A549 (cell line): ENCODE measurements around the gene PKP1.

Experiments
- CBX8 ChIP-seq: fragments of 200-600 bp; sonication (generic); IDR thresholded peaks from 2 replicates; pipeline ENCODE4 v1.6.1; 2016
- CEBPB ChIP-seq, 2 experiments: fragments of >200 bp in 1 of 2; sonication (Bioruptor Twin) in 1 of 2; formaldehyde crosslinking in 1 of 2; IDR thresholded peaks; 2 replicates each; pipeline ENCODE4 v1.6.1; 2012 to 2016
- CHD4 ChIP-seq: fragments of 200-600 bp; sonication (generic); IDR thresholded peaks from 2 replicates; pipeline ENCODE4 v1.6.1; 2016; ENCODE audit warnings: antibody characterized with exemption, mild to moderate bottlenecking, borderline replicate concordance
- HDAC2 ChIP-seq: fragments of 200-600 bp; sonication (generic); IDR thresholded peaks from 2 replicates; pipeline ENCODE4 v1.6.1; 2016
- POLR2A ChIP-seq: IDR thresholded peaks from 2 replicates; pipeline ENCODE4 v1.6.1; 2012; ENCODE audit warnings: mild to moderate bottlenecking, low read length
- ZFP36 ChIP-seq: fragments of 450-650 bp; IDR thresholded peaks from 2 replicates; pipeline ENCODE4 v1.6.1; 2014; ENCODE audit warnings: borderline replicate concordance; ENCODE audit not compliant: partially characterized antibody
- TF ChIP-seq, protein P1 (sequence below): fragments of >200 bp; sonication (Bioruptor Twin); formaldehyde crosslinking; IDR thresholded peaks from 3 replicates; pipeline ENCODE4 v1.5.1; 2016
- TF ChIP-seq, protein P2 (sequence below): IDR thresholded peaks from 2 replicates; pipeline ENCODE4 v1.6.1; 2012
- TF ChIP-seq, protein P3 (sequence below): fragments of 200-600 bp; sonication (generic); IDR thresholded peaks from 2 replicates; pipeline ENCODE4 v1.6.1; 2016; ENCODE audit warnings: antibody characterized with exemption, mild to moderate bottlenecking, moderate library complexity
- TF ChIP-seq, protein P4 (sequence below): IDR thresholded peaks from 2 replicates; pipeline ENCODE4 v1.6.1; 2012

DNA sequence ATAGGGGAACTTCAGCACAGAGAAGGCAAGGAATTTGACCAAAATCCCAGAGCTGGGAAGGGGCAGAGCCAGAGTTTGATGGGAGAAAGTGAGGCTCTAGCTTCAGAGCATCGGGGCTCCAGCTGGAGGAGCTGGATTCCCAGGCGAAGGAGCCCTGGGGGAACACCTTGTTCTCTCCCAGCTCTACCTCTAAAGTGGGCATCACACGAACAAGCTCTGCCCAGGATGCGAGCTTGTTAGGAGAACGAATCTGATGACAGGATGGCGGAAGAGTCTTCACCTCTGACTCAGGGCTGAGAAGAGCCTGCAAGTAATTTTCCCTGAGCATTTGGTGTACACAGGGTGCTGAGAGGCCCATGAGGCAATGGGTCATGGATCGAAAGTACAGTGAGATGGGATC, 72.2 kb downstream of the PKP1 start:
- TF ChIP-seq, protein P1, sequence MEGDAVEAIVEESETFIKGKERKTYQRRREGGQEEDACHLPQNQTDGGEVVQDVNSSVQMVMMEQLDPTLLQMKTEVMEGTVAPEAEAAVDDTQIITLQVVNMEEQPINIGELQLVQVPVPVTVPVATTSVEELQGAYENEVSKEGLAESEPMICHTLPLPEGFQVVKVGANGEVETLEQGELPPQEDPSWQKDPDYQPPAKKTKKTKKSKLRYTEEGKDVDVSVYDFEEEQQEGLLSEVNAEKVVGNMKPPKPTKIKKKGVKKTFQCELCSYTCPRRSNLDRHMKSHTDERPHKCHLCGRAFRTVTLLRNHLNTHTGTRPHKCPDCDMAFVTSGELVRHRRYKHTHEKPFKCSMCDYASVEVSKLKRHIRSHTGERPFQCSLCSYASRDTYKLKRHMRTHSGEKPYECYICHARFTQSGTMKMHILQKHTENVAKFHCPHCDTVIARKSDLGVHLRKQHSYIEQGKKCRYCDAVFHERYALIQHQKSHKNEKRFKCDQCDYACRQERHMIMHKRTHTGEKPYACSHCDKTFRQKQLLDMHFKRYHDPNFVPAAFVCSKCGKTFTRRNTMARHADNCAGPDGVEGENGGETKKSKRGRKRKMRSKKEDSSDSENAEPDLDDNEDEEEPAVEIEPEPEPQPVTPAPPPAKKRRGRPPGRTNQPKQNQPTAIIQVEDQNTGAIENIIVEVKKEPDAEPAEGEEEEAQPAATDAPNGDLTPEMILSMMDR, result no peak
- TF ChIP-seq, protein P2, sequence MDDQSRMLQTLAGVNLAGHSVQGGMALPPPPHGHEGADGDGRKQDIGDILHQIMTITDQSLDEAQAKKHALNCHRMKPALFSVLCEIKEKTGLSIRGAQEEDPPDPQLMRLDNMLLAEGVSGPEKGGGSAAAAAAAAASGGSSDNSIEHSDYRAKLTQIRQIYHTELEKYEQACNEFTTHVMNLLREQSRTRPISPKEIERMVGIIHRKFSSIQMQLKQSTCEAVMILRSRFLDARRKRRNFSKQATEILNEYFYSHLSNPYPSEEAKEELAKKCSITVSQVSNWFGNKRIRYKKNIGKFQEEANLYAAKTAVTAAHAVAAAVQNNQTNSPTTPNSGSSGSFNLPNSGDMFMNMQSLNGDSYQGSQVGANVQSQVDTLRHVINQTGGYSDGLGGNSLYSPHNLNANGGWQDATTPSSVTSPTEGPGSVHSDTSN, result no peak
- TF ChIP-seq POLR2A, result no peak
- no peak for TF ChIP-seq ZFP36
- TF ChIP-seq CHD4, result no peak
- TF ChIP-seq CEBPB (IDR thresholded peaks at IDR 0.05), result no peak
- TF ChIP-seq CBX8, result no peak
- no peak for TF ChIP-seq HDAC2
- TF ChIP-seq, protein P3, sequence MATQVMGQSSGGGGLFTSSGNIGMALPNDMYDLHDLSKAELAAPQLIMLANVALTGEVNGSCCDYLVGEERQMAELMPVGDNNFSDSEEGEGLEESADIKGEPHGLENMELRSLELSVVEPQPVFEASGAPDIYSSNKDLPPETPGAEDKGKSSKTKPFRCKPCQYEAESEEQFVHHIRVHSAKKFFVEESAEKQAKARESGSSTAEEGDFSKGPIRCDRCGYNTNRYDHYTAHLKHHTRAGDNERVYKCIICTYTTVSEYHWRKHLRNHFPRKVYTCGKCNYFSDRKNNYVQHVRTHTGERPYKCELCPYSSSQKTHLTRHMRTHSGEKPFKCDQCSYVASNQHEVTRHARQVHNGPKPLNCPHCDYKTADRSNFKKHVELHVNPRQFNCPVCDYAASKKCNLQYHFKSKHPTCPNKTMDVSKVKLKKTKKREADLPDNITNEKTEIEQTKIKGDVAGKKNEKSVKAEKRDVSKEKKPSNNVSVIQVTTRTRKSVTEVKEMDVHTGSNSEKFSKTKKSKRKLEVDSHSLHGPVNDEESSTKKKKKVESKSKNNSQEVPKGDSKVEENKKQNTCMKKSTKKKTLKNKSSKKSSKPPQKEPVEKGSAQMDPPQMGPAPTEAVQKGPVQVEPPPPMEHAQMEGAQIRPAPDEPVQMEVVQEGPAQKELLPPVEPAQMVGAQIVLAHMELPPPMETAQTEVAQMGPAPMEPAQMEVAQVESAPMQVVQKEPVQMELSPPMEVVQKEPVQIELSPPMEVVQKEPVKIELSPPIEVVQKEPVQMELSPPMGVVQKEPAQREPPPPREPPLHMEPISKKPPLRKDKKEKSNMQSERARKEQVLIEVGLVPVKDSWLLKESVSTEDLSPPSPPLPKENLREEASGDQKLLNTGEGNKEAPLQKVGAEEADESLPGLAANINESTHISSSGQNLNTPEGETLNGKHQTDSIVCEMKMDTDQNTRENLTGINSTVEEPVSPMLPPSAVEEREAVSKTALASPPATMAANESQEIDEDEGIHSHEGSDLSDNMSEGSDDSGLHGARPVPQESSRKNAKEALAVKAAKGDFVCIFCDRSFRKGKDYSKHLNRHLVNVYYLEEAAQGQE, result no peak
- TF ChIP-seq, protein P4, sequence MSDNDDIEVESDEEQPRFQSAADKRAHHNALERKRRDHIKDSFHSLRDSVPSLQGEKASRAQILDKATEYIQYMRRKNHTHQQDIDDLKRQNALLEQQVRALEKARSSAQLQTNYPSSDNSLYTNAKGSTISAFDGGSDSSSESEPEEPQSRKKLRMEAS, result no peak
